H1 (cell line): ENCODE data around the gene ARHGAP12. TPM values are rescaled to one million over a fixed set of nuclear protein-coding genes. Genes with fewer than 3 reads are reported as not detected.
"Not testable (repeated sequence)": the region's sequence is repeated elsewhere in the genome, so short reads cannot be mapped to it uniquely, and the experiment has no call there.

Experiments used
- CTCF ChIA-PET: fragments of 300-600 bp; sonication (Branson Sonifier 250); formaldehyde crosslinking; loops from one replicate; lab custom pipeline; 2021; ENCODE audit not compliant: partially characterized antibody; lab: Charles Lee
- POLR2A ChIA-PET: fragments of 300-600 bp; sonication (Branson Sonifier 250); formaldehyde crosslinking; loops from one replicate; lab custom pipeline; 2021; ENCODE audit warnings: inconsistent platforms; ENCODE audit not compliant: partially characterized antibody; lab: Charles Lee
- DNase-seq, 2 experiments: peaks; one replicate each; pipeline versions ENCODE4 v3.0.0 to v3.0.0-alpha.2; 2010 to 2022; ENCODE audit warnings: low spot score in 2 of 2, low read depth in 1 of 2, mixed read lengths in 1 of 2
- FAIRE-seq: peaks from 2 replicates; lab custom pipeline; 2011; peaks lifted over from hg19 to GRCh38; lab: Jason Lieb, UNC
- H2AFZ ChIP-seq: 2 replicates; pipeline ENCODE4 v1.8.1; 2012; ENCODE audit warnings: low read length, inconsistent platforms
- H2AK5ac ChIP-seq: 2 replicates; pipeline ENCODE4 v1.6.1; 2013; ENCODE audit warnings: low read depth, low read length
- H2BK120ac ChIP-seq: replicated peaks from 2 replicates; pipeline ENCODE3; 2013; ENCODE audit warnings: low read depth, low read length, inconsistent platforms
- H2BK12ac ChIP-seq: 2 replicates; pipeline ENCODE4 v1.6.1; 2013; ENCODE audit warnings: low read depth, low read length
- H2BK15ac ChIP-seq: 2 replicates; pipeline ENCODE4 v1.6.1; 2013; ENCODE audit warnings: low read length
- H2BK20ac ChIP-seq: 2 replicates; pipeline ENCODE4 v1.6.1; 2013; ENCODE audit warnings: low read length
- H2BK5ac ChIP-seq: 2 replicates; pipeline ENCODE4 v1.6.1; 2013; ENCODE audit warnings: low read depth, low read length
- H3K14ac ChIP-seq: 2 replicates; pipeline ENCODE4 v1.6.1; 2013; ENCODE audit warnings: inconsistent platforms; ENCODE audit not compliant: insufficient read length
- H3K18ac ChIP-seq: 2 replicates; pipeline ENCODE4 v1.6.1; 2013; ENCODE audit warnings: low read length; ENCODE audit errors: extremely low read depth
- H3K23ac ChIP-seq: 2 replicates; pipeline ENCODE4 v1.6.1; 2013; ENCODE audit warnings: inconsistent platforms; ENCODE audit not compliant: insufficient read length
- H3K23me2 ChIP-seq: 2 replicates; pipeline ENCODE4 v1.6.1; 2013; ENCODE audit warnings: low read depth, low read length
- H3K27ac ChIP-seq: 2 replicates; pipeline ENCODE4 v1.6.1; 2011; ENCODE audit warnings: low read depth, low read length, inconsistent platforms
- H3K27me3 ChIP-seq, 4 experiments: replicated peaks in 1 of 4; 1 replicate in 1 of 4; 2 replicates in 3 of 4; pipeline versions ENCODE4 v1.6.1 to v1.8.1; 2011 to 2013; ENCODE audit warnings: low read length in 3 of 4, mild to moderate bottlenecking in 3 of 4, inconsistent platforms in 2 of 4, mixed read lengths in 2 of 4, moderate library complexity in 1 of 4; ENCODE audit not compliant: control insufficient read depth in 3 of 4, insufficient read depth in 3 of 4; ENCODE audit errors: extremely low read depth in 1 of 4
- H3K36me3 ChIP-seq, 4 experiments: 2 replicates each; pipeline versions ENCODE4 v1.6.1 to v1.8.1; 2011 to 2013; ENCODE audit warnings: mild to moderate bottlenecking in 4 of 4, low read length in 3 of 4, moderate library complexity in 2 of 4, control low read depth in 1 of 4, inconsistent platforms in 1 of 4; ENCODE audit not compliant: insufficient read depth in 4 of 4, control insufficient read depth in 2 of 4
- H3K4ac ChIP-seq: replicated peaks from 2 replicates; pipeline ENCODE3; 2013; ENCODE audit warnings: low read length, low read depth, mixed read lengths, inconsistent platforms; ENCODE audit not compliant: insufficient read length
- H3K4me1 ChIP-seq, 4 experiments: replicated peaks in 1 of 4; 1 replicate in 1 of 4; 2 replicates in 3 of 4; pipeline versions ENCODE4 v1.6.1 to v1.8.1; 2011 to 2013; ENCODE audit warnings: low read length in 3 of 4, inconsistent platforms in 2 of 4, mixed read lengths in 1 of 4; ENCODE audit not compliant: insufficient read depth in 4 of 4, control insufficient read depth in 3 of 4
- H3K4me2 ChIP-seq, 2 experiments: 2 replicates each; pipeline versions ENCODE4 v1.6.1 to v1.8.1; 2011 to 2013; ENCODE audit warnings: low read depth in 2 of 2, low read length in 2 of 2, control low read depth in 1 of 2, inconsistent platforms in 1 of 2, mild to moderate bottlenecking in 1 of 2; ENCODE audit not compliant: insufficient read depth in 1 of 2
- H3K4me3 ChIP-seq, 4 experiments: fragments of 200-600, 300-600 bp in 1 of 4; sonication (generic), shearing (Covaris generic), sonication (Bioruptor Twin) in 1 of 4; 2 replicates each; pipeline versions ENCODE4 v1.5.1 to v1.8.1; 2011 to 2016; ENCODE audit warnings: low read length in 4 of 4, low read depth in 3 of 4, control low read depth in 2 of 4, inconsistent platforms in 2 of 4, mild to moderate bottlenecking in 2 of 4, mixed read lengths in 1 of 4, moderate library complexity in 1 of 4; ENCODE audit not compliant: insufficient read depth in 2 of 4; ENCODE audit errors: extremely low read depth in 1 of 4
- H3K56ac ChIP-seq: replicated peaks from 2 replicates; pipeline ENCODE3; 2013; ENCODE audit warnings: low read depth, mild to moderate bottlenecking, mixed read lengths, low read length, inconsistent platforms; ENCODE audit not compliant: insufficient read length
- H3K79me1 ChIP-seq: 2 replicates; pipeline ENCODE4 v1.6.1; 2013; ENCODE audit warnings: low read depth, low read length, control low read depth
- H3K79me2 ChIP-seq, 2 experiments: 2 replicates each; pipeline versions ENCODE4 v1.6.1 to v1.8.1; 2012 to 2013; ENCODE audit warnings: low read length in 2 of 2, mild to moderate bottlenecking in 2 of 2, inconsistent platforms in 1 of 2; ENCODE audit not compliant: insufficient read depth in 2 of 2, control insufficient read depth in 1 of 2
- H3K9ac ChIP-seq, 4 experiments: replicated peaks in 1 of 4; 1 replicate in 1 of 4; 2 replicates in 3 of 4; pipeline versions ENCODE4 v1.6.1 to v1.8.1; 2011 to 2013; ENCODE audit warnings: low read depth in 3 of 4, low read length in 3 of 4, control low read depth in 2 of 4, mild to moderate bottlenecking in 2 of 4, moderate library complexity in 2 of 4, inconsistent platforms in 1 of 4; ENCODE audit errors: extremely low read depth in 1 of 4
- H3K9me3 ChIP-seq, 2 experiments: 2 replicates each; pipeline versions ENCODE4 v1.6.1 to v1.8.1; 2012 to 2013; ENCODE audit warnings: mild to moderate bottlenecking in 2 of 2, moderate library complexity in 2 of 2, control low read depth in 1 of 2, inconsistent platforms in 1 of 2, low read depth in 1 of 2, low read length in 1 of 2, mixed read lengths in 1 of 2; ENCODE audit not compliant: insufficient read depth in 2 of 2
- H4K20me1 ChIP-seq, 2 experiments: replicated peaks in 1 of 2; 2 replicates each; pipeline versions ENCODE3 to v1.8.1; 2011 to 2013; ENCODE audit warnings: inconsistent platforms in 2 of 2, low read length in 2 of 2, mild to moderate bottlenecking in 1 of 2; ENCODE audit not compliant: insufficient read depth in 2 of 2, control insufficient read depth in 1 of 2
- H4K5ac ChIP-seq: 2 replicates; pipeline ENCODE4 v1.6.1; 2013; ENCODE audit warnings: low read length, low read depth, mixed read lengths, inconsistent platforms; ENCODE audit not compliant: insufficient read length
- H4K8ac ChIP-seq: 2 replicates; pipeline ENCODE4 v1.8.0; 2013; ENCODE audit warnings: mild to moderate bottlenecking, moderate library complexity, low read length, inconsistent platforms; ENCODE audit not compliant: insufficient read depth; ENCODE audit errors: extremely low read depth
- H4K91ac ChIP-seq: replicated peaks from 2 replicates; pipeline ENCODE3; 2013; ENCODE audit warnings: low read length, mixed read lengths, inconsistent platforms; ENCODE audit not compliant: insufficient read length
- WGBS, 2 experiments: shearing (Covaris generic) in 1 of 2; methylation state at CpG; one replicate each; pipeline versions ENCODE4 v1.1.6 to v1.1.7; 2013 to 2015; ENCODE audit warnings: low lambda C conversion rate in 2 of 2, mixed read lengths in 2 of 2, inconsistent platforms in 1 of 2, low coverage in 1 of 2, missing lambda C conversion rate in 1 of 2; ENCODE audit not compliant: insufficient replicate concordance in 2 of 2, insufficient coverage in 1 of 2, insufficient read length in 1 of 2; ENCODE audit errors: extremely low coverage in 1 of 2, missing lambda C conversion rate in 1 of 2; 5-methylcytosine and 5-hydroxymethylcytosine counted together
- polyA plus RNA-seq, 7 experiments: library from polyadenylated mRNA; depleted of rRNA in 3 of 7; stranded (reverse) in 5 of 7; unstranded in 2 of 7; fragments of >200 nt in 5 of 7; fragments of 200-250 nt in 2 of 7; gene quantifications; 1 replicate in 5 of 7; 2 replicates in 1 of 7; 4 replicates in 1 of 7; pipeline versions ENCODE4 v1.2.1 to v1.2.3, GENCODE V29; 2011 to 2013; ENCODE audit warnings: missing spikeins in 2 of 7, mixed read lengths in 2 of 7
- total RNA-seq: library from RNA; stranded (reverse); fragmentation: NEBNext Ultra II Directional; extraction: Animal tissue kit (Norgen Biotek cat#: 25700); gene quantifications from 2 replicates; pipeline ENCODE4 v1.2.1, GENCODE V29; 2021

The ARHGAP12 gene
- total and polyA plus RNA-seq, 2 of the 8 experiments (the other 6 are each of a cell fraction or from before 2014, with no cell fraction given): 10.1 to 39.0 TPM

GRCh38 chr10:31969847-31970246, 41.2 kb upstream of the ARHGAP12 start:
- H2BK120ac ChIP-seq, H3K4ac ChIP-seq, H4K5ac ChIP-seq, H3K36me3 ChIP-seq, H3K4me1 ChIP-seq, H2BK12ac ChIP-seq, H3K4me2 ChIP-seq, CTCF ChIA-PET, DNase-seq, H2BK20ac ChIP-seq, H3K4me3 ChIP-seq, H3K56ac ChIP-seq, H3K79me2 ChIP-seq, H3K18ac ChIP-seq, H3K9me3 ChIP-seq, H4K8ac ChIP-seq, H3K27ac ChIP-seq, H3K9ac ChIP-seq, H2BK5ac ChIP-seq, FAIRE-seq, H3K23ac ChIP-seq, H4K91ac ChIP-seq, H2AK5ac ChIP-seq, H2AFZ ChIP-seq, POLR2A ChIA-PET, H3K23me2 ChIP-seq, H3K79me1 ChIP-seq, H4K20me1 ChIP-seq, H2BK15ac ChIP-seq, H3K14ac ChIP-seq, H3K27me3 ChIP-seq: not testable (repeated sequence)
- WGBS, 2 experiments: no CpG with 5 or more reads among the region's 32 CpGs
